ENCODE results near the gene MGRN1. TPM values are rescaled to one million over a fixed set of nuclear protein-coding genes. Genes with fewer than 3 reads are reported as not detected.

Gene MGRN1
- total and polyA plus RNA-seq, 2 donors from 2014 or later = 19.7 to 90.8 TPM

- Histone ChIP-seq H3K27me3 (ENCODE audit: control insufficient read depth, insufficient read depth, low read length) (no peaks in the 10 kb centered on the region), H3K4me1 (ENCODE audit: control insufficient read depth in 2 of 3, insufficient read depth in 2 of 3, low read depth in 1 of 3, low read length in 3 of 3) (no peaks in the 10 kb centered on the region), H3K9me3 (ENCODE audit: control insufficient read depth in 2 of 3, insufficient read depth in 1 of 3, low read length in 3 of 3) (no peaks in the 10 kb centered on the region), H3K36me3 (ENCODE audit: control insufficient read depth in 2 of 3, insufficient read depth in 3 of 3, low read length in 3 of 3) (no peaks in the 10 kb centered on the region), H3K27ac (ENCODE audit: low read depth in 2 of 2, low read length in 2 of 2) (no peak overlapping the region), H3K9ac (ENCODE audit: low read length in 3 of 3) (no peak overlapping the region), H3K4me3 (ENCODE audit: low read length in 3 of 3) (no peak overlapping the region)
- DNase-seq = no peak
- intact Hi-C loops (cut with DNase I) = no loop called here
- no peak for TF ChIP-seq CTCF (IDR thresholded peaks at IDR 0.05; ENCODE audit: borderline replicate concordance, extremely low read depth, insufficient read depth)
- no peak for FAIRE-seq
These were observed 16.1 kb downstream of the MGRN1 start for GRCh38 chr16:4640572-4641305.

DNA sequence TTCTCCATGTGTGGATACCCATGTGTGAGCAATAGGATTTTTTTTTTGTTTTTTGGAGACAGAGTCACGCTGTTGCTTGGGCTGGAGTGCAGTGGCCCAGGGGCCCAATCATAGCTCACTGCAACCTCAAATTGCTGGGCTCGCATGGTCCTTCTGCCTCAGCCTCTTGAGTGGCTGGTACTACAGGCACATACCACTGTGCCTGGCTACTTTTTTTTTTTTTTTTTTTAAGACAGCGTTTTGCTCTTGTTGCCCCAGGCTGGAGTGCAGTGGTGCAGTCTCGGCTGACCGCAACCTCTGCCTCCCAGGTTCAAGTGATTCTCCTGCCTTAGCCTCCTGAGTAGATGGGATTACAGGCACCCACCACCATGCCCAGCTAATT is 16.7 kb downstream of the MGRN1 start:
- Histone ChIP-seq H3K9ac (ENCODE audit: low read length in 3 of 3) (no peak overlapping the region), H3K27me3 (ENCODE audit: control insufficient read depth, insufficient read depth, low read length) (no peaks in the 10 kb centered on the region), H3K9me3 (ENCODE audit: control insufficient read depth in 2 of 3, insufficient read depth in 1 of 3, low read length in 3 of 3) (no peaks in the 10 kb centered on the region), H3K27ac (ENCODE audit: low read depth in 2 of 2, low read length in 2 of 2) (no peak overlapping the region), H3K4me3 (ENCODE audit: low read length in 3 of 3) (no peak overlapping the region), H3K4me1 (ENCODE audit: control insufficient read depth in 2 of 3, insufficient read depth in 2 of 3, low read depth in 1 of 3, low read length in 3 of 3) (no peaks in the 10 kb centered on the region), H3K36me3 (ENCODE audit: control insufficient read depth in 2 of 3, insufficient read depth in 3 of 3, low read length in 3 of 3) (no peaks in the 10 kb centered on the region)
- intact Hi-C loops (cut with DNase I) = no loop called here
- TF ChIP-seq CTCF (IDR thresholded peaks at IDR 0.05; ENCODE audit: borderline replicate concordance, extremely low read depth, insufficient read depth) = no peak
- no peak for FAIRE-seq
- DNase-seq = no peak

GRCh38 chr16:4641895-4642294 is 17.3 kb downstream of the MGRN1 start:
- H3K4me3 ChIP-seq (ENCODE audit: low read length in 3 of 3) = no peak overlapping the region
- no peaks in the 10 kb centered on the region for H3K4me1 ChIP-seq (ENCODE audit: control insufficient read depth in 2 of 3, insufficient read depth in 2 of 3, low read depth in 1 of 3, low read length in 3 of 3)
- no peaks in the 10 kb centered on the region for H3K27me3 ChIP-seq (ENCODE audit: control insufficient read depth, insufficient read depth, low read length)
- no peak for DNase-seq
- H3K9ac ChIP-seq (ENCODE audit: low read length in 3 of 3) = no peak overlapping the region
- no peak overlapping the region for H3K27ac ChIP-seq (ENCODE audit: low read depth in 2 of 2, low read length in 2 of 2)
- TF ChIP-seq CTCF (IDR thresholded peaks at IDR 0.05; ENCODE audit: borderline replicate concordance, extremely low read depth, insufficient read depth) = no peak
- H3K36me3 ChIP-seq (ENCODE audit: control insufficient read depth in 2 of 3, insufficient read depth in 3 of 3, low read length in 3 of 3) = no peaks in the 10 kb centered on the region
- H3K9me3 ChIP-seq (ENCODE audit: control insufficient read depth in 2 of 3, insufficient read depth in 1 of 3, low read length in 3 of 3) = no peaks in the 10 kb centered on the region
- intact Hi-C loops (cut with DNase I) = no loop called here
- FAIRE-seq = no peak

Data from kidney (tissue), 14 donors.